ENCODE measurements around the gene ENPP7. TPM values are rescaled to one million over a fixed set of nuclear protein-coding genes. Genes with fewer than 3 reads are reported as not detected.

ENPP7 gene
- total and polyA plus RNA-seq, 2 donors (not counting 3 experiments of a cell fraction or from before 2014, with no cell fraction given): not detected

- ChIA-PET CTCF (interaction anchor here (0.8 kb wide), 1 partner anchor 85 kb away, joined by 3 read pairs; no protein-coding TSS in a partner anchor), POLR2A (no interaction called here)
- Histone ChIP-seq H3K9ac (replicated peaks; ENCODE audit: extremely low read depth, insufficient read depth, low read length) (no peak overlapping the region), H3K27me3 (ENCODE audit: control insufficient read depth in 2 of 2, insufficient read depth in 2 of 2, low read length in 2 of 2) (peaks cover 8 to 19% of the 10 kb centered on the region in 2 experiments), H3K36me3 (ENCODE audit: control insufficient read depth in 2 of 2, extremely low read depth in 1 of 2, insufficient read depth in 2 of 2, low read length in 2 of 2) (no peaks in the 10 kb centered on the region), H2AFZ (ENCODE audit: low read depth, low read length) (no peak overlapping the region), H3K79me2 (ENCODE audit: control insufficient read depth, insufficient read depth, low read length) (no peaks in the 10 kb centered on the region), H3K4me1 (ENCODE audit: control insufficient read depth, extremely low read depth, insufficient read depth, low read length) (peaks cover 3% of the 10 kb centered on the region), H3K4me3 (replicated peaks in 1 of 3; ENCODE audit: insufficient read depth in 1 of 3, low read depth in 1 of 3, low read length in 3 of 3) (no peak overlapping the region), H4K20me1 (replicated peaks; ENCODE audit: control insufficient read depth, extremely low read depth, insufficient read depth, low read length) (no peaks in the 10 kb centered on the region), H3K4me2 (ENCODE audit: insufficient read depth, low read length) (no peak overlapping the region), H3K9me1 (replicated peaks; ENCODE audit: control insufficient read depth, extremely low read depth, insufficient read depth, low read length) (no peaks in the 10 kb centered on the region), H3K9me3 (replicated peaks; ENCODE audit: control insufficient read depth, insufficient read depth, low read length) (no peaks in the 10 kb centered on the region), H3K27ac (ENCODE audit: insufficient read depth, low read depth, low read length) (no peak overlapping the region)
- no peak for FAIRE-seq
- DNase-seq (ENCODE audit: low read depth, low spot score): no peak
- dilution Hi-C loops (cut with MboI; ENCODE audit: extremely low pct_ligation_motif_present, low sequenced_read_pairs) (no loop called here), intact Hi-C loops (cut with micrococcal nuclease) (no loop called here)
- TF ChIP-seq FOS (IDR thresholded peaks at IDR 0.05; ENCODE audit: borderline replicate concordance, insufficient read depth, low read length): no peak
- BruUV-seq (replicated peaks): no TSS peak
Observed at GRCh38 chr17:79737922-79738578, 7.3 kb downstream of the ENPP7 start.

GRCh38 chr17:79738643-79739042 lies 7.9 kb downstream of the ENPP7 start:
- Histone ChIP-seq H3K4me3 (replicated peaks in 1 of 3; ENCODE audit: insufficient read depth in 1 of 3, low read depth in 1 of 3, low read length in 3 of 3) (no peak overlapping the region), H3K9me3 (replicated peaks; ENCODE audit: control insufficient read depth, insufficient read depth, low read length) (no peaks in the 10 kb centered on the region), H2AFZ (ENCODE audit: low read depth, low read length) (no peak overlapping the region), H4K20me1 (replicated peaks; ENCODE audit: control insufficient read depth, extremely low read depth, insufficient read depth, low read length) (no peaks in the 10 kb centered on the region), H3K36me3 (ENCODE audit: control insufficient read depth in 2 of 2, extremely low read depth in 1 of 2, insufficient read depth in 2 of 2, low read length in 2 of 2) (no peaks in the 10 kb centered on the region), H3K27ac (ENCODE audit: insufficient read depth, low read depth, low read length) (no peak overlapping the region), H3K9me1 (replicated peaks; ENCODE audit: control insufficient read depth, extremely low read depth, insufficient read depth, low read length) (no peaks in the 10 kb centered on the region), H3K4me2 (ENCODE audit: insufficient read depth, low read length) (no peak overlapping the region), H3K27me3 (ENCODE audit: control insufficient read depth in 2 of 2, insufficient read depth in 2 of 2, low read length in 2 of 2) (peaks cover 8 to 22% of the 10 kb centered on the region in 2 experiments), H3K79me2 (ENCODE audit: control insufficient read depth, insufficient read depth, low read length) (no peaks in the 10 kb centered on the region), H3K4me1 (ENCODE audit: control insufficient read depth, extremely low read depth, insufficient read depth, low read length) (no peaks in the 10 kb centered on the region), H3K9ac (replicated peaks; ENCODE audit: extremely low read depth, insufficient read depth, low read length) (no peak overlapping the region)
- POLR2A ChIA-PET: no interaction called here
- CTCF ChIA-PET: interaction anchor here (0.8 kb wide), 1 partner anchor 84 kb away, joined by 3 read pairs; no protein-coding TSS in a partner anchor
- no TSS peak for BruUV-seq (replicated peaks)
- dilution Hi-C loops (cut with MboI; ENCODE audit: extremely low pct_ligation_motif_present, low sequenced_read_pairs): no loop called here
- intact Hi-C loops (cut with micrococcal nuclease): no loop called here
- TF ChIP-seq JUN (IDR thresholded peaks at IDR 0.05; ENCODE audit: borderline replicate concordance, insufficient read depth, insufficient read length, low read depth): no peak
- TF ChIP-seq GATA2 (IDR thresholded peaks at IDR 0.05; ENCODE audit: insufficient read depth, insufficient read length, low read depth, low read length): no peak
- no peak for TF ChIP-seq MYC (IDR thresholded peaks at IDR 0.05; ENCODE audit: low read depth, low read length)
- no peak for TF ChIP-seq CTCF (IDR thresholded peaks at IDR 0.05; ENCODE audit: extremely low read depth in 1 of 2, insufficient read depth in 1 of 2, low read depth in 1 of 2, low read length in 2 of 2)
- no peak for TF ChIP-seq POLR2A (IDR thresholded peaks at IDR 0.05; ENCODE audit: low read depth, low read length)
- FAIRE-seq (no peak), DNase-seq (ENCODE audit: low read depth, low spot score) (no peak)

All from endothelial cell of umbilical vein (primary cell).